ENCODE data around the gene EYS.

GRCh38 chr6:64717281-64717680 lies 989.7 kb downstream of the EYS start:
- TF ChIP-seq GATA3 (IDR thresholded peaks at IDR 0.05; ENCODE audit: low read depth, low read length) (no peak), GATA2 (IDR thresholded peaks at IDR 0.05; ENCODE audit: low read depth, low read length) (no peak)

All from SH-SY5Y (cell line).